Endothelial cell of umbilical vein (primary cell): ENCODE data around the gene PCDH9. TPM values are rescaled to one million over a fixed set of nuclear protein-coding genes. Genes with fewer than 3 reads are reported as not detected.

ENCODE experiments used
- BruUV-seq: library from RNA; stranded (reverse); fragments of 400-500 nt; replicated peaks from 2 replicates; lab custom pipeline; 2021; lab: Mats Ljungman, UMichigan
- CTCF ChIA-PET: fragments of 300-600, 350-600 bp; sonication (Branson Sonifier 250); formaldehyde crosslinking; loops from one replicate; lab custom pipeline; 2021; ENCODE audit warnings: antibody characterized with exemption, inconsistent platforms; lab: Charles Lee
- POLR2A ChIA-PET: fragments of 300-600, 350-600 bp; sonication (Branson Sonifier 250); formaldehyde crosslinking; loops from one replicate; lab custom pipeline; 2021; ENCODE audit warnings: antibody characterized with exemption, inconsistent platforms; lab: Charles Lee
- DNase-seq: peaks from one replicate; pipeline ENCODE4 v3.0.0-alpha.2; 2011; ENCODE audit warnings: low read depth, low spot score
- FAIRE-seq: peaks from 2 replicates; lab custom pipeline; 2011; peaks lifted over from hg19 to GRCh38; lab: Jason Lieb, UNC
- H2AFZ ChIP-seq: 2 replicates; pipeline ENCODE4 v1.6.0; 2012; ENCODE audit warnings: low read depth, low read length, control low read depth, inconsistent platforms
- H3K27ac ChIP-seq: 2 replicates; pipeline ENCODE4 v1.5.1; 2011; ENCODE audit warnings: low read depth, mild to moderate bottlenecking, control low read depth, low read length, moderate library complexity; ENCODE audit not compliant: insufficient read depth
- H3K27me3 ChIP-seq, 2 experiments: 2 replicates each; pipeline versions ENCODE4 v1.6.0 to v1.6.1; 2011; ENCODE audit warnings: low read length in 2 of 2, mixed read lengths in 1 of 2; ENCODE audit not compliant: control insufficient read depth in 2 of 2, insufficient read depth in 2 of 2
- H3K36me3 ChIP-seq, 2 experiments: 2 replicates in 1 of 2; 3 replicates in 1 of 2; pipeline ENCODE4 v1.5.1; 2011; ENCODE audit warnings: low read length in 2 of 2, mild to moderate bottlenecking in 1 of 2, moderate library complexity in 1 of 2; ENCODE audit not compliant: control insufficient read depth in 2 of 2, insufficient read depth in 2 of 2; ENCODE audit errors: extremely low read depth in 1 of 2
- H3K4me1 ChIP-seq: 3 replicates; pipeline ENCODE4 v1.5.1; 2011; ENCODE audit warnings: mild to moderate bottlenecking, low read length; ENCODE audit not compliant: control insufficient read depth, insufficient read depth; ENCODE audit errors: extremely low read depth
- H3K4me2 ChIP-seq: 2 replicates; pipeline ENCODE4 v1.6.1; 2011; ENCODE audit warnings: low read length, control low read depth, mixed read lengths; ENCODE audit not compliant: insufficient read depth
- H3K4me3 ChIP-seq, 3 experiments: fragments of 200-600 bp in 1 of 3; sonication (generic), shearing (Covaris generic) in 1 of 3; replicated peaks in 1 of 3; 2 replicates each; pipeline ENCODE4 v1.5.1; 2011 to 2016; ENCODE audit warnings: control low read depth in 3 of 3, low read length in 3 of 3, mild to moderate bottlenecking in 2 of 3, inconsistent platforms in 1 of 3, low read depth in 1 of 3, moderate library complexity in 1 of 3; ENCODE audit not compliant: insufficient read depth in 1 of 3
- H3K79me2 ChIP-seq: 2 replicates; pipeline ENCODE4 v1.6.0; 2012; ENCODE audit warnings: low read length, inconsistent platforms; ENCODE audit not compliant: control insufficient read depth, insufficient read depth
- H3K9ac ChIP-seq: replicated peaks from 2 replicates; pipeline ENCODE3; 2011; ENCODE audit warnings: low read length, control low read depth; ENCODE audit not compliant: insufficient read depth; ENCODE audit errors: extremely low read depth
- H3K9me1 ChIP-seq: replicated peaks from 3 replicates; pipeline ENCODE4 v1.6.0; 2011; ENCODE audit warnings: mild to moderate bottlenecking, low read length; ENCODE audit not compliant: control insufficient read depth, insufficient read depth; ENCODE audit errors: extremely low read depth
- H3K9me3 ChIP-seq: replicated peaks from 2 replicates; pipeline ENCODE4 v1.5.1; 2012; ENCODE audit warnings: low read length, inconsistent platforms; ENCODE audit not compliant: control insufficient read depth, insufficient read depth
- H4K20me1 ChIP-seq: replicated peaks from 2 replicates; pipeline ENCODE3; 2011; ENCODE audit warnings: mild to moderate bottlenecking, low read length; ENCODE audit not compliant: control insufficient read depth, insufficient read depth; ENCODE audit errors: extremely low read depth
- CTCF ChIP-seq, 2 donors: IDR thresholded peaks; 1 replicate in 1 of 2; 2 replicates in 1 of 2; pipeline ENCODE4 v1.5.1; 2011; ENCODE audit warnings: low read length in 2 of 2, mild to moderate bottlenecking in 2 of 2, moderate library complexity in 2 of 2, control low read depth in 1 of 2, inconsistent platforms in 1 of 2, low read depth in 1 of 2; ENCODE audit not compliant: insufficient read depth in 1 of 2; ENCODE audit errors: extremely low read depth in 1 of 2
- EZH2 ChIP-seq: IDR thresholded peaks from 2 replicates; pipeline ENCODE4 v1.6.1; 2012; ENCODE audit warnings: borderline replicate concordance, low read depth, mild to moderate bottlenecking, moderate library complexity, low read length, inconsistent platforms; ENCODE audit not compliant: severe bottlenecking
- FOS ChIP-seq: IDR thresholded peaks from 2 replicates; pipeline ENCODE4 v1.6.1; 2011; ENCODE audit warnings: mild to moderate bottlenecking, low read length, moderate library complexity, borderline replicate concordance; ENCODE audit not compliant: insufficient read depth
- GATA2 ChIP-seq: IDR thresholded peaks from 2 replicates; pipeline ENCODE4 v1.7.0; 2011; ENCODE audit warnings: low read depth, mild to moderate bottlenecking, moderate library complexity, mixed read lengths, low read length; ENCODE audit not compliant: insufficient read length, insufficient read depth
- JUN ChIP-seq: IDR thresholded peaks from 2 replicates; pipeline ENCODE4 v1.6.1; 2011; ENCODE audit warnings: borderline replicate concordance, low read depth; ENCODE audit not compliant: insufficient read length, insufficient read depth
- MAX ChIP-seq: IDR thresholded peaks from 2 replicates; pipeline ENCODE4 v1.6.1; 2011; ENCODE audit not compliant: insufficient read depth, insufficient read length
- MYC ChIP-seq: IDR thresholded peaks from one replicate; pipeline ENCODE4 v1.6.1; 2011; ENCODE audit warnings: mild to moderate bottlenecking, low read depth, low read length
- POLR2A ChIP-seq: IDR thresholded peaks from 2 replicates; pipeline ENCODE4 v1.6.1; 2012; ENCODE audit warnings: low read depth, mild to moderate bottlenecking, control low read depth, low read length
- POLR2AphosphoS5 ChIP-seq: IDR thresholded peaks from 2 replicates; pipeline ENCODE4 v1.6.1; 2012; ENCODE audit warnings: low read depth, mild to moderate bottlenecking, control low read depth, low read length, moderate library complexity; ENCODE audit not compliant: insufficient read depth
- dilution Hi-C: fragments of 300-500 bp; cut with MboI; formaldehyde crosslinking; loops from one replicate; pipeline ENCODE4 v1.15.0; 2019; ENCODE audit warnings: low sequenced_read_pairs; ENCODE audit not compliant: extremely low pct_ligation_motif_present
- intact Hi-C: fragments of 100-400 bp; cut with micrococcal nuclease; formaldehyde crosslinking; loops from one replicate; pipeline ENCODE4 v1.10.0; 2022
- polyA plus RNA-seq, 4 experiments: library from polyadenylated mRNA; depleted of rRNA in 3 of 4; stranded (reverse) in 3 of 4; unstranded in 1 of 4; fragments of >200 nt; gene quantifications; 2 replicates each; pipeline versions ENCODE4 v1.2.1 to v1.2.3, GENCODE V29; 2011 to 2012; ENCODE audit warnings: missing spikeins in 1 of 4
- total RNA-seq: library from RNA; stranded (reverse); gene quantifications from 2 replicates; pipeline ENCODE4 v1.2.3, GENCODE V29; 2021

The PCDH9 gene
- total and polyA plus RNA-seq, 2 donors (not counting 3 experiments of a cell fraction or from before 2014, with no cell fraction given): 1.1 to 5.2 TPM

GRCh38 chr13:66560991-66561390 lies 669.1 kb downstream of the PCDH9 start:
- H3K4me1 ChIP-seq: no peaks in the 10 kb centered on the region
- POLR2A ChIA-PET: no interaction called here
- dilution Hi-C loops: no loop called here
- H3K9ac ChIP-seq: no peak overlapping the region
- H3K4me2 ChIP-seq: no peak overlapping the region
- no peak overlapping the region for H3K4me3 ChIP-seq
- CTCF ChIA-PET: no interaction called here
- intact Hi-C loops: no loop called here
- H3K36me3 ChIP-seq: no peaks in the 10 kb centered on the region
- FAIRE-seq: no peak
- H4K20me1 ChIP-seq: no peaks in the 10 kb centered on the region
- H3K27ac ChIP-seq: no peak overlapping the region
- no TSS peak for BruUV-seq
- no peak for DNase-seq
- no peaks in the 10 kb centered on the region for H3K9me3 ChIP-seq
- H3K9me1 ChIP-seq: no peaks in the 10 kb centered on the region
- no peaks in the 10 kb centered on the region for H3K27me3 ChIP-seq
- H3K79me2 ChIP-seq: no peaks in the 10 kb centered on the region
- TF ChIP-seq POLR2A (no peak), EZH2 (no peak), GATA2 (no peak), JUN (no peak)
- H2AFZ ChIP-seq: no peak overlapping the region

- no peaks in the 10 kb centered on the region for H3K9me3 ChIP-seq
- no peaks in the 10 kb centered on the region for H4K20me1 ChIP-seq
- TF ChIP-seq GATA2 (no peak), FOS (no peak), EZH2 (no peak), MAX (no peak), CTCF (IDR thresholded peaks at IDR 0.05; ENCODE audit: extremely low read depth in 1 of 2, insufficient read depth in 1 of 2, low read depth in 1 of 2, low read length in 2 of 2) (no peak), POLR2A (no peak), POLR2AphosphoS5 (no peak), MYC (no peak), JUN (no peak)
- CTCF ChIA-PET: no interaction called here
- no TSS peak for BruUV-seq
- no peaks in the 10 kb centered on the region for H3K4me1 ChIP-seq
- POLR2A ChIA-PET: no interaction called here
- intact Hi-C loops: no loop called here
- H3K9ac ChIP-seq: no peak overlapping the region
- DNase-seq: no peak
- H3K4me2 ChIP-seq: no peak overlapping the region
- H3K27me3 ChIP-seq: no peaks in the 10 kb centered on the region
- H3K4me3 ChIP-seq: no peak overlapping the region
- H2AFZ ChIP-seq: no peak overlapping the region
- H3K27ac ChIP-seq: no peak overlapping the region
- FAIRE-seq: no peak
- H3K36me3 ChIP-seq: no peaks in the 10 kb centered on the region
- H3K79me2 ChIP-seq: no peaks in the 10 kb centered on the region
- H3K9me1 ChIP-seq: no peaks in the 10 kb centered on the region
- dilution Hi-C loops: no loop called here
Measured at GRCh38 chr13:66560189-66560588, 669.9 kb downstream of the PCDH9 start.
